GM12878 (cell line): ENCODE results near the gene SCT.

Experiments
- BCL11A ChIP-seq: IDR thresholded peaks from 2 replicates; pipeline ENCODE4 v1.6.1; 2011; ENCODE audit warnings: low read depth, low read length
- CBFB ChIP-seq: IDR thresholded peaks from 2 replicates; pipeline ENCODE4 v1.6.1; 2016; ENCODE audit warnings: antibody characterized with exemption, low read depth
- EP300 ChIP-seq, 2 experiments: fragments of 150-350 bp in 1 of 2; IDR thresholded peaks; 2 replicates each; pipeline ENCODE4 v1.6.1; 2011 to 2012; ENCODE audit warnings: low read depth in 2 of 2, low read length in 2 of 2, borderline replicate concordance in 1 of 2, improper control_type of control experiment in 1 of 2, inconsistent platforms in 1 of 2; ENCODE audit not compliant: control insufficient read depth in 1 of 2
- ETV6 ChIP-seq, 2 experiments: fragments of 450-650 bp in 1 of 2; IDR thresholded peaks in 1 of 2; conservative IDR thresholded peaks in 1 of 2; 2 replicates each; pipeline ENCODE4 v1.6.1; 2014; ENCODE audit warnings: antibody characterized with exemption in 1 of 2, borderline replicate concordance in 1 of 2, low read depth in 1 of 2, mild to moderate bottlenecking in 1 of 2, moderate library complexity in 1 of 2
- NRF1 ChIP-seq: conservative IDR thresholded peaks from 2 replicates; pipeline ENCODE4 v1.6.1; 2011; ENCODE audit warnings: mild to moderate bottlenecking, low read depth, low read length, improper control_type of control experiment
- POLR2A ChIP-seq: IDR thresholded peaks from 2 replicates; pipeline ENCODE4 v1.6.1; 2011; ENCODE audit warnings: low read depth, mild to moderate bottlenecking, low read length
- RAD21 ChIP-seq: IDR thresholded peaks from 2 replicates; pipeline ENCODE4 v1.6.1; 2011; ENCODE audit warnings: mild to moderate bottlenecking, low read depth, low read length, moderate library complexity; ENCODE audit not compliant: insufficient read depth
- ZNF24 ChIP-seq: fragments of 450-650 bp; IDR thresholded peaks from 2 replicates; pipeline ENCODE4 v1.6.1; 2017; ENCODE audit warnings: antibody characterized with exemption, mild to moderate bottlenecking
- ZNF384 ChIP-seq: IDR thresholded peaks from 2 replicates; pipeline ENCODE4 v1.6.1; 2012; ENCODE audit warnings: low read depth, mild to moderate bottlenecking, low read length, improper control_type of control experiment, borderline replicate concordance
- TF ChIP-seq, protein P1 (sequence below): IDR thresholded peaks from 2 replicates; pipeline ENCODE4 v1.6.1; 2011; ENCODE audit warnings: low read depth, low read length, improper control_type of control experiment, borderline replicate concordance
- TF ChIP-seq, protein P2 (sequence below), 3 experiments: IDR thresholded peaks in 2 of 3; conservative IDR thresholded peaks in 1 of 3; 2 replicates each; pipeline ENCODE4 v1.5.1; 2011; ENCODE audit warnings: low read depth in 3 of 3, low read length in 3 of 3, mild to moderate bottlenecking in 3 of 3, control low read depth in 2 of 3, moderate library complexity in 2 of 3, inconsistent platforms in 1 of 3, mixed read lengths in 1 of 3; ENCODE audit not compliant: control insufficient read depth in 2 of 3, insufficient read depth in 1 of 3; ENCODE audit errors: extremely low read depth in 1 of 3

DNA sequence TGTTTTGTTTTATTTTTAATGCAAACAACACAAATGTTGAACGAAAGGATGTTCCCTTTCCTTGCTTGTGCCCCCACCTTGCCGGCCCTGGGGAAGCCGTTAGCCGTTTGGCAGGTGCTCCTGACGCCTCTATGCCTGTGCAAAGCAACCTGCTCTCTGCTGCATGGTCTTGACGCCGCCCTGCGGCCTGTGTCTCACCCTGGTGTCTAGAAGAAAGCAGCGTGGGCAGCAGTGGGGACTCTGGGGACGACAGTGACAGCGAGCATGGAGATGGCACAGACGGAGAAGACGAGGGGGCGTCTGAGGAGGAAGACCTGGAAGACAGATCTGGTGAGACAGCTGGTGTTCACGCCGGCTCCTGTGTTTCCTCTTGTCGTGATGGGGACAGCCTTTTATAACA lies 45.2 kb downstream of the SCT start:
- TF ChIP-seq, protein P1, sequence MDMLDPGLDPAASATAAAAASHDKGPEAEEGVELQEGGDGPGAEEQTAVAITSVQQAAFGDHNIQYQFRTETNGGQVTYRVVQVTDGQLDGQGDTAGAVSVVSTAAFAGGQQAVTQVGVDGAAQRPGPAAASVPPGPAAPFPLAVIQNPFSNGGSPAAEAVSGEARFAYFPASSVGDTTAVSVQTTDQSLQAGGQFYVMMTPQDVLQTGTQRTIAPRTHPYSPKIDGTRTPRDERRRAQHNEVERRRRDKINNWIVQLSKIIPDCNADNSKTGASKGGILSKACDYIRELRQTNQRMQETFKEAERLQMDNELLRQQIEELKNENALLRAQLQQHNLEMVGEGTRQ: no peak
- TF ChIP-seq, protein P2, sequence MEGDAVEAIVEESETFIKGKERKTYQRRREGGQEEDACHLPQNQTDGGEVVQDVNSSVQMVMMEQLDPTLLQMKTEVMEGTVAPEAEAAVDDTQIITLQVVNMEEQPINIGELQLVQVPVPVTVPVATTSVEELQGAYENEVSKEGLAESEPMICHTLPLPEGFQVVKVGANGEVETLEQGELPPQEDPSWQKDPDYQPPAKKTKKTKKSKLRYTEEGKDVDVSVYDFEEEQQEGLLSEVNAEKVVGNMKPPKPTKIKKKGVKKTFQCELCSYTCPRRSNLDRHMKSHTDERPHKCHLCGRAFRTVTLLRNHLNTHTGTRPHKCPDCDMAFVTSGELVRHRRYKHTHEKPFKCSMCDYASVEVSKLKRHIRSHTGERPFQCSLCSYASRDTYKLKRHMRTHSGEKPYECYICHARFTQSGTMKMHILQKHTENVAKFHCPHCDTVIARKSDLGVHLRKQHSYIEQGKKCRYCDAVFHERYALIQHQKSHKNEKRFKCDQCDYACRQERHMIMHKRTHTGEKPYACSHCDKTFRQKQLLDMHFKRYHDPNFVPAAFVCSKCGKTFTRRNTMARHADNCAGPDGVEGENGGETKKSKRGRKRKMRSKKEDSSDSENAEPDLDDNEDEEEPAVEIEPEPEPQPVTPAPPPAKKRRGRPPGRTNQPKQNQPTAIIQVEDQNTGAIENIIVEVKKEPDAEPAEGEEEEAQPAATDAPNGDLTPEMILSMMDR (IDR thresholded peaks at IDR 0.05 in 2 of 3, conservative IDR thresholded peaks at IDR 0.05 in 1 of 3; ENCODE audit: control insufficient read depth in 2 of 3, extremely low read depth in 1 of 3, insufficient read depth in 1 of 3, low read depth in 3 of 3, low read length in 3 of 3): no peak
- no peak for TF ChIP-seq ZNF384
- TF ChIP-seq RAD21: no peak
- TF ChIP-seq ETV6 (conservative IDR thresholded peaks at IDR 0.05 in 1 of 2, IDR thresholded peaks at IDR 0.05 in 1 of 2; ENCODE audit: borderline replicate concordance in 1 of 2, low read depth in 1 of 2): no peak
- TF ChIP-seq EP300 (IDR thresholded peaks at IDR 0.05; ENCODE audit: borderline replicate concordance in 1 of 2, control insufficient read depth in 1 of 2, low read depth in 2 of 2, low read length in 2 of 2): no peak
- TF ChIP-seq BCL11A: no peak
- no peak for TF ChIP-seq ZNF24
- no peak for TF ChIP-seq CBFB
- no peak for TF ChIP-seq NRF1
- TF ChIP-seq POLR2A: no peak
